ENCODE measurements around the gene AGAP1.

DNA sequence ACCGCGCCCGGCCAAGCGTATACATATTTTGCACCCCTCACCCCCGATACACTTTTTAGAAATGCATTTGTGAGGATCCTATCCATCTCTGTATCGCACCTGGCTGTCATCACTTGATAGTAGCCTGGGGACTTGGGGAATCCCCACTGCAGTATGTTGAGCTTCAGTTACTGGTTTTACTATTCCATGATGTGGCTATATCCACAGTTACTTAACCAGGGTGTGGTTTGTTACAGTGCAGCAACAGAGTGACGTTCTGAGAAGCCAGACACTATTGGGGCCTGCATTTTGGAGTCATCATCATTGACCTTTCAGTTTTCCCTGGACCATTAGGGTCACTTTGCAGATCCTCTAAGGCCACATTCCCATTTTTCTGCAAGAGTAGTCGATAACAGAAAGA, 212.7 kb downstream of the AGAP1 start:
- TF ChIP-seq POLR2AphosphoS5 (IDR thresholded peaks at IDR 0.05; ENCODE audit: low read depth, low read length): no peak
- TF ChIP-seq POLR2A (IDR thresholded peaks at IDR 0.05; ENCODE audit: low read depth, low read length): no peak
- no peak for TF ChIP-seq TAF1 (IDR thresholded peaks at IDR 0.05; ENCODE audit: borderline replicate concordance, low read depth, low read length)

Measured in GM12892 (cell line).